ENCODE data around the gene LRCH2. TPM values are rescaled to one million over a fixed set of nuclear protein-coding genes. Genes with fewer than 3 reads are reported as not detected.
A peak's percentile ranks its signal among the peaks of the same experiment; 100 is the strongest.

Gene LRCH2
- total and polyA plus RNA-seq, 2 of the 4 experiments (the other 2 are of a cell fraction): 2.6 to 4.3 TPM

- intact Hi-C loops (cut with micrococcal nuclease) (no loop called here), in situ Hi-C loops (cut with MboI; ENCODE audit: low sequenced_read_pairs) (no loop called here), dilution Hi-C loops (cut with HindIII; ENCODE audit: low sequenced_read_pairs, unreplicated experiment) (no loop called here)
- Histone ChIP-seq H3K4me3 (ENCODE audit: insufficient read depth, low read depth, low read length) (no peak overlapping the region), H3K4me1 (ENCODE audit: control insufficient read depth, insufficient read depth, low read length) (no peaks in the 10 kb centered on the region), H2BK5ac (ENCODE audit: low read depth, low read length, poor library complexity, severe bottlenecking) (no peak overlapping the region), H3K36me3 (ENCODE audit: control insufficient read depth, insufficient read depth, low read length) (no peaks in the 10 kb centered on the region), H2BK20ac (ENCODE audit: low read depth, low read length) (no peak overlapping the region), H3K18ac (ENCODE audit: low read depth, low read length) (no peak overlapping the region), H3K4ac (ENCODE audit: low read depth, low read length) (no peak overlapping the region), H2BK120ac (ENCODE audit: low read depth, low read length) (no peak overlapping the region), H3K27me3 (ENCODE audit: control insufficient read depth, insufficient read depth, low read length) (peaks cover 6% of the 10 kb centered on the region), H3K4me2 (ENCODE audit: low read depth, low read length) (no peak overlapping the region), H3K79me1 (ENCODE audit: low read depth in 1 of 2, low read length in 2 of 2) (no peaks in the 10 kb centered on the region), H4K5ac (ENCODE audit: low read depth, low read length) (no peak overlapping the region), H2BK15ac (ENCODE audit: low read depth, low read length) (no peak overlapping the region), H4K8ac (ENCODE audit: low read depth in 2 of 2, low read length in 2 of 2) (no peak overlapping the region), H3K9me1 (ENCODE audit: insufficient read depth, low read length) (no peaks in the 10 kb centered on the region), H3K23ac (ENCODE audit: low read depth, low read length) (no peak overlapping the region), H3K27ac (ENCODE audit: insufficient read depth, low read length) (no peak overlapping the region), H2AK9ac (replicated peaks; ENCODE audit: low read depth, low read length, poor library complexity) (no peak overlapping the region), H3K56ac (ENCODE audit: extremely low read depth, insufficient read depth, low read length) (no peak overlapping the region), H3K9ac (ENCODE audit: low read depth, low read length) (no peak overlapping the region), H2AK5ac (ENCODE audit: low read depth, low read length) (no peak overlapping the region), H3K14ac (replicated peaks; ENCODE audit: low read depth, low read length) (no peak overlapping the region), H4K20me1 (ENCODE audit: insufficient read depth, low read length) (no peaks in the 10 kb centered on the region), H2AFZ (replicated peaks; ENCODE audit: low read length, poor library complexity) (no peak overlapping the region), H4K91ac (ENCODE audit: insufficient read depth, low read depth, low read length) (no peak overlapping the region), H3K9me3 (ENCODE audit: control insufficient read depth, insufficient read depth, low read length) (no peaks in the 10 kb centered on the region)
- ATAC-seq (ENCODE audit: low read depth) (no peak), DNase-seq (peak; percentile 1)
- POLR2A ChIA-PET (ENCODE audit: unreplicated experiment): no interaction called here
- CTCF ChIA-PET: no interaction called here
- TF ChIP-seq NFE2L2 (IDR thresholded peaks at IDR 0.05; ENCODE audit: low read depth, low read length): no peak
- TF ChIP-seq CTCF (conservative IDR thresholded peaks at IDR 0.05; ENCODE audit: low read depth, low read length): peak; percentile 31; the same call in 1 of the 2 replicates
- no TSS peak for BruUV-seq (replicated peaks)
- WGBS, 2 experiments (ENCODE audit: extremely low coverage in 2 of 2, insufficient read length in 1 of 2): 29 to 100% methylated on average over 1 of the region's 3 CpGs
Measured at GRCh38 chrX:115268421-115268820, 34.5 kb upstream of the LRCH2 start.
